GM21515 (cell line): ENCODE results near the gene CD55.

Source experiments
- ATAC-seq: cut with Tn5 transposase; IDR thresholded peaks from one replicate; pipeline ENCODE4 v1.9.1; 2021; ENCODE audit not compliant: unreplicated experiment

Gene CD55, protein sequence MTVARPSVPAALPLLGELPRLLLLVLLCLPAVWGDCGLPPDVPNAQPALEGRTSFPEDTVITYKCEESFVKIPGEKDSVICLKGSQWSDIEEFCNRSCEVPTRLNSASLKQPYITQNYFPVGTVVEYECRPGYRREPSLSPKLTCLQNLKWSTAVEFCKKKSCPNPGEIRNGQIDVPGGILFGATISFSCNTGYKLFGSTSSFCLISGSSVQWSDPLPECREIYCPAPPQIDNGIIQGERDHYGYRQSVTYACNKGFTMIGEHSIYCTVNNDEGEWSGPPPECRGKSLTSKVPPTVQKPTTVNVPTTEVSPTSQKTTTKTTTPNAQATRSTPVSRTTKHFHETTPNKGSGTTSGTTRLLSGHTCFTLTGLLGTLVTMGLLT

DNA sequence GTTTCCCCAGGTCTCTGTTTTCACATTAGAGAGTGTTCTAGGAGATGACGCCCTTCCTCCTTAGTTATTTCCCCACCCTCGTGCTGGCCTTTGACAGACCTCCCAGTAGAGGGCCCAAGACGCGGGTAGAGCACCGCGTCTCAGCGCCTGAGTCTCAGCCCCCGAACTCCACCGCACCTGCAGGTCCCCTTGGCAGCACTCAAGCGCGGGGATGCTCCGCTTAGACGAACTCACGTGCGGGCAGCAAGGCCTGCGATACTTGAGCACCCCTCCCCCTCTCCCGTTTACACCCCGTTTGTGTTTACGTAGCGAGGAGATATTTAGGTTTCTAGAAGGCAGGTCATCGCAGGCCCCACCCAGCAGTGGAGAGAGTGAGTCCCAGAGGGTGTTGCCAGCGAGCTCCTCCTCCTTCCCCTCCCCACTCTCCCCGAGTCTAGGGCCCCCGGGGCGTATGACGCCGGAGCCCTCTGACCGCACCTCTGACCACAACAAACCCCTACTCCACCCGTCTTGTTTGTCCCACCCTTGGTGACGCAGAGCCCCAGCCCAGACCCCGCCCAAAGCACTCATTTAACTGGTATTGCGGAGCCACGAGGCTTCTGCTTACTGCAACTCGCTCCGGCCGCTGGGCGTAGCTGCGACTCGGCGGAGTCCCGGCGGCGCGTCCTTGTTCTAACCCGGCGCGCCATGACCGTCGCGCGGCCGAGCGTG is at the start of gene CD55:
Gene CD55 (plus strand): TSS at position 600 of the 711 bp plus-strand sequence. CDS start 88 bp downstream, at position 688.
- ATAC-seq = peak; percentile 95

DNA sequence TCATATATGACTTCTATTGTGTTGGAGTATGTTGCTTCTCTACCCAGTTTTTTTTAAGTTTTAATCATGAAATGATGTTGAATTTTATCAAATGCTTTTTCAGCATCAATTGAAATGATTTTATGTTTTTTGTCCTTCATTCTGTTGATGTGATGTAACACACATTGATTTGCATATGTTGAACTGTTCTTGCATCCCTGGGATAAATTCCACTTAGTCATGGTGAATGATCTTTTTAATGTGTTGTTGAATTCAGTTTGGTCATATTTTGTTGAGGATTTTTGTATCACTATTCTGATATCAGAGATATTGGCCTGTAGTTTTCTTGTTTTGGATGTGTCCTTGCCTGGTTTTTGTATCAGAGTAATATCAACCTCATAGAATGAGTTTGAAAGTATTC is 46.6 kb upstream of the CD55 start:
- no peak for ATAC-seq

DNA sequence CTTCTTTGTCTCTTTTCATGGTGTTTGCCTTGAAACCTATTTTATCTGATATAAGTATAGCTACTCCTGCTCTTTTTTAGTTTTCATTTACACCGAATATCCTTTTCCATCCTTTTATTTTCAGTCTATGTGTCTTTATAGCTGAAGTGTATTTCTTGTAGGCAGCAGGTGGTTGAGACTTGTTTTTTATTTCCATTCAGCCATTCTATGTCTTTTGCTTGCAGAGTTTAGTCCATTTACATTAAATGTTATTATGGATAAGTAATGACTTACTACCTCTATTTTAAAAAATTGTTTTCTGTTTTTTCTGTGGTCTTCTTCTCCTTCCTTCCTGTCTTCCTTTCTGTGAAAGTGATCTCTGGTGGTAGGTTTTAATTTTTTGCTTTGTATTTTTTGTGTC is 45.0 kb upstream of the CD55 start:
- ATAC-seq = no peak

DNA sequence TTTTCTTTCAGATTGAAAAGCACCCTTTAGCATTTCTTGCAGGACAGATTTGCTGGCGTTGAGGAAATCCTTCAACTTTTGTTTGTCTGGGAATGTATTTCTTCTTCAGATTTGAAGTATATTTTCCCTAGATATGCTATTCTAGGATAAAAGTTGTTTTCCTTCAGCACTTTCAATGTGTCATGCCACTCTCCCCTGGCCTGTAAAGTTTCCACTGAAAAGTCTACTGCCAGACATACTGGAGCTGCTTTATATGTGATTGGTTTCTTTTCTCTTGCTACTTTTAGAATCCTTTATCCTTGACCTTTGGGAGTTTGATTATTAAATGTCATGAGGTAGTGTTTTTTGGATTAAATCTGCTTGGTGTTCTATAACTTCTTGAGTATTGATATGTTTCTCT is 44.2 kb upstream of the CD55 start:
- no peak for ATAC-seq

DNA sequence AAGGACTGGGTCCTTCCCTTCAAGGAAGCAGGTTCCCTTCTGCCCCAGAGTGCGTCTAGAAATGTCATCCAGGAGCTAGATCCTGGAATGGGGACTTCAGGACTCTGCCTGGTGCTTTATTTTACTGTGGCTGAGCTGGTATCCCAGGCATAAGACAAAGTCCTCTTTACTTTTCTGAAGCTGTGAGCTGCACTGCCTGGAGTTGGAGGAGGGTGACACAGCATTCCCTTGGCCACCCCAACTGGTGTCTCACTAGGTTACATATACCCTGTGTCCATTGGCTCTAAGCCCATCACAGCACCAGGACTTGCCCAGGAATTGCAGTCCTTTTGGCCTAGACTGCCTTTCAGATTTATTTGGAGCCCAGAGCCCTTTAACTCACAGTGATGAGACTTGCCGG is 41.8 kb upstream of the CD55 start:
- no peak for ATAC-seq

DNA sequence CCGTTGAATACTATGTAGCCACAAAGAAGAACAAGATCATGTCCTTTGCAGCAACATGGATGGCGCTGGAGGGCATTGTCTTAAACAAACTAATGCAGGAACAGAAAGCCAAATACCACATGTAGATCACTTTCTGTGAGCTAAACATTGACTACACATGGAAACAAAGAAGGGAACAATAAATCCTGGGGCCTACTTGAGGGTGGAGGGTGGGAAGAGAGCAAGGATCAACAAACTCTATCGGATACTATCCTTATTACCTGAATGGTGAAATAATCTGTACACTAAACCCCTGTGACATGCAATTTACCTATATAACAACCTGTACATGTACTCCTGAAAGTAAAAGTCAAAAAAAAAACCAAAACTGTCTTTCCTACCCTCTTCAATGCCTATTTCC is 40.8 kb upstream of the CD55 start:
- no peak for ATAC-seq

DNA sequence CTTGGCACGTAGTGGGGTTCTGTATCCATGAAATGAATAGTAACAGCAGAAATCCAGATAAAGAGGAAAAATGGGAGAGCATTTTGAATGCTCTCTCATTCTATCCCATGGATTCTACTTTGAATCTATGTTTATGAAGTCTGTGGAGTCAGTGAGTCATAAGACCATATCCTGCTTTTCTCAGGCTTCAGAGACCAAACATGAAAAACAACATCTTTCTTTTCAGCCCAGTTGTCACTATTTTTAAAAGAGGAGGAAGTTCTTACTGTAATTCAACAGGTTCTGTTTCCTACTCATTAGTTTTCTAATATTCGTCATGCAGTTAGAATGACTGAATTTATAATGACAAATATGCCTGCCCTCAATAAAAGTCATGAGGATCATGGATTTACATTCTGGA is 39.4 kb upstream of the CD55 start:
- no peak for ATAC-seq

DNA sequence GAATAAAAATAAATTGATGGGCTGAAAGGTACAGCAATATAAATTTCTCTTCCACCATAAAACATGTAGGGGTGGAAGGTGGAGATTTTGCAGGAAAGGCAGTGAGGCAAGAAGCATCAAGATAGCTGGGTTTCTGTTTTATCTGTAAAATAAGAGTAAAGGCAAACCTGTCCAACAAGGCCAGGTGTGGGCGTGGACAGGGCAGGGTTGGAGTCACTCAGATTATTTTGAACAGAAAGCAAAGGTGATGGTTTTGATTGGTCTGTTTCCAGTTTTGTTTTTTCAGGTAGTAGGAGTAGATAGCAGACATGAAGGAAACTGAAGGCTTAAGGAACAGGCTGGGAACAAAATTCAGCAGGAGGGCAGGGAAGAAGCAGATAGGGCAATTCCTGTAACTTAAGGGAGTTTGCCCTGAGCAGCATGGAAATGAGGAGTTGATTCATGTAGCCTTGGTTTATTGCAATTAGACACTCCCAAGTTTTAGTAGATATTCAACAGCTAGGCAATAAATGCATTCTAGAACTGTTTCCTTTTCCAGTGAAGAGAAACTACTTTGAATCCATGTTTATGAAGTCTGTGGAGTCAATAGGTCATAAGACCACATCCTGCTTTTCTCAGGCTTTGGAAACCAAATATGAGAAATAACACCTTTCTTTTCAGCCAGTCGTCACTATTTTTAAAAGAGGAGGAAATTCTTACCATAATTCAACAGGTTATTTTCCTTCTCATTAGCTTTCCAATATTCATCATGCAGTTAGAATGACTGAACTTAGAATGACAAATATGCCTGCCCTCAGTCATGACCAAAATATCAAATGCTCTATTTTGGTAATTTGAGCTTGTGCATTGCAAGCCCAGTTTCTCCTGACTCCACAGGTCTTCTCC is 38.7 kb upstream of the CD55 start:
- ATAC-seq = no peak

DNA sequence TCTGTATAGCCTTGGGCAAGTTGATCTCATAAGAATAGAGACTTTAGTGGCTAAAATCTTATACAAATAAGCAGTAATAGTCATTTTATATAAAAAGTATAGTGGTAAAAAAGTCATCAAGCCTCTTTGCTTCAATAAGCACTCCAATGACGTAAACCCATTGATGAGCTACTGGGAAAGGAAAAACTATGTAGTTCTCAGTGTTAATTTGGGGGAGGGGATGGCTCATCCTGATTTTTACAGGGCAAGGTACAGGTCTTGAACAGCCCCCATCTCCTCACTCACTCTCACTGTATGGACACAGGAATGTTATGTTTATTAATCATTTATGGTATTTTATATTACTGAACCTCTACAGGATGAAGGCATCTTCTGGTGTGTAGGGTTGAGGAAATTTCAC is 38.1 kb upstream of the CD55 start:
- ATAC-seq = no peak

DNA sequence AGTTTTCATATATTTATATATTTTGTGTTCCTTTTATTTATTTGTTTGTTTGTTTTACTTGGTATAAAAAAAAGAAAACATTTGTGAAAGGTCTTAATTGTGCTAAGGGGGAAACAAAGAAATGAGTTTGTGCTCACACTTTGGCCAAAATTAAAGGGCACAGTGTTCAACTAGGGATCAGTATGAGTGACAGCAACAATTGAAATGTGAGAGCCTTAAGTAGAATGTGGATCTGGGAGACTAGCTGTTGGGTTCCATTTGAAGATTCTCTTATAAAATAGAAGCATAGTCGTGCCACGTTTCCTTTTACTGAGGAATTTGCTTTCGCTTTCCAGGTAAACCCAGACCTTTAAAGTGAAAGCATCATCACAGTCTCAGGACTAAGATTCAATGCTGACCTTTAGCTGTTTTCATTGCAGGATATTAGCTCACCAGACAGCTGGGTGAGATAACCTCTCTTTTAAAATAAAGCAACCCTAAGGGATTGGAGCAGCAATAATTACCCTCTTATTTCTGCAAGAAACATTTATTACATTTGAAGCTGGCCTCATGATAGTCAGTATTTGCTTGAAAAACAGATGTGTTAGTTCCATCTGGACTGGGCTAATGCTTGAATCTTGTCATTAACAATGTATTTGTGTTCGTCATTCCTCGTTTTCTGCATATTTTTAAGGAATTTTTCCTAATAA is 37.1 kb upstream of the CD55 start:
- ATAC-seq = no peak

DNA sequence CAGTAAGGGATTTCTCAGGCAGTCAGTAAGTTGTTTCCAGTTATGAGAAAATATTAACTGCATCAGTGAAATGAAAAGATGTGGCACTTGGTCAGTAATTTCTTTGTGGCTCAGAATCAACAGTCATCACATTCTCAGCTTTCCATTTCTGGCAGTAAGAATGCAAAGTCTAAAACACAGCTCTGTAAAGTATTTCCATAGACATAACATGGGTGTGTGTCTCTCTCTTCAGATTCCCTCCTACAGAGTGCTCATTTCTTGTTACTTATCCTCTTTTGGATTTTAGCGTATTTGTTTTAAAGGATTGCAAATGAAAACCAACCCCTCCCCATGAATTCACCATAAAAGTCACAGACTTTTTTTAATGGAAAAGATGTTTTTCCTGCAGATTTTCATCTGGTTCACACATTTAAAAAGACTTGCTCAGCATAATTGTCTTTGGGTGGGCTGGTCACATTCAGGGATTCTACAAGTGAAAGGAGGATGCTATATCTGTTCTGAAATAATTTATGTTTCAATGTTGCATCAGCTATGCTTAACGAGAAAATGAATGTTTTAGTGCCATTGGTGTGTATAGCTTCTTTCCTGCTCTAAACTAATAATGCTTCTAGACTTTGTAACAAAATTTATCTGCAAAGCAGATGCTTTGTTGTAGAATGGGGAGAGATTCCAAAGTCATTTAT is 34.6 kb upstream of the CD55 start:
- ATAC-seq = no peak

DNA sequence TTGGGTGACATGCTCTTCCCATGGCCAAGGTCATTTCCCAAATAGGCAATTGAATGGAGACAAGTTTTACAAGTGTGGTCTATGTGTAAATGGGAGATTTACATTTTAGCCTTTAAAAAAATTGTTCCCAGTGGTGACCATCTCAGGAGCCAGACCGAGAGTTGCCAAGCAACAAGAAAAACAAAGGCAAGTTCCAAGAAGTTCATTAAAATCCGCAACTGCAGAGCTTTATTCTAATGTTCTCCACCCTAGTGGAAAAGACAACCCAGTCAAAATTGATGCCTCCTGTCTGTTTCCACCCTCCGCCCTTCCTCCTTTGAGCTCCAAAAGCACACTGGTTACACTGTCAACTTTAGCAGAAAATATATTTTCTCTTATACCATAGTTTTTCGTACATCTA is 33.2 kb upstream of the CD55 start:
- ATAC-seq = no peak

DNA sequence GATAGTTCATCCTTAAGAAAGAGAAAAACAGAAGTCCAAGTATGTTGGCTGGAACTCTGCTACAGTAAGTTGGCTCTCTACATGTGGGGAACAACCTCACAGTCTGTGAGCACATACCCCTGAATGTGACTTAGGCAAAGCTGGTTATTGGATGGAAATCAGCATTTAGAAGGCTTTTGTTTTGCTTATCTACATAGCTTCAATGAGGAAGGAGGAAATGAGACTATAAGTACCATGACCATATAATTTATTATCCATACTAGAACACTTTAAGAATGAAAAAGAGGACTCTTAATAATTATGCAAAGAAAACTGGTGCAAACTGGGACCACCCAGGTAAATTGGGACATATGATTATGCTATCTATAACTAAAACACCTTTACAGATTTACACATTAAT is 31.7 kb upstream of the CD55 start:
- ATAC-seq = no peak

DNA sequence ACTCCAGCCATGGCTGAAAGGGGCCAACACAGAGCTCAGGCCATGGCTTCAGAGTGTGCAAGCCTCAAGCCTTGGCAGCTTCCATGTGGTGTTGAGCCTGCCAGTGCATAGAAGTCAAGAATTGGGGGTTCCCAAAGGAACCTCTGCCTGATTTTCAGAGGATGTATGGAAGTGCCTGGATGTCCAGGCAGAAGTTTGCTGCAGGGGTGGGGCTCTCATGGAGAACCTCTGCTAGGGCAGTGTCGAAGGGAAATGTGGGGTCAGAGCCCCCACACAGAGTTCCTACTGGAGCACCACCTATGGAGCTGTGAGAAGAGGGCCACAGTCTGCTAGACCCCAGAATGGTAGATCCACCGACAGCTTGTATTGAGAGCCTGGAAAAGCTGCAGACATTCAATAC is 29.8 kb upstream of the CD55 start:
- ATAC-seq = no peak

DNA sequence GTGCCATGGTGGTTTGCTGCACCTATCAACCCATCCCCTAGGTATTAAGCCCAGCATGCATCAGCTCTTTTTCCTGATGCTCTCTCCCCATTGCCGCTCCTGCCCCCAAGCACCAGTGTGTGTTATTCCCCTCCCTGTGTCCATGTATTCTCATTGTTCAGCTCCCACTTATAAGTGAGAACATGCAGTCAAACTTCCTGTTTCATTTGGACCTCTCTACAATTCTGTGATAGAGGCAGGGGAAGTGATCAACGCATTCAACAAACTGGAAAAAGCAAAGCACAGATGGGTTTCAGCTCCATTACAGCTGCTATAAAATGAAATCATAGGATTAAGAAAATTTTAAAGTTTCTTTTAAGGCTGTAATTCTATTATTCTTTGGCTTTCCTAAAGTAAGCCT is 23.3 kb upstream of the CD55 start:
- no peak for ATAC-seq

DNA sequence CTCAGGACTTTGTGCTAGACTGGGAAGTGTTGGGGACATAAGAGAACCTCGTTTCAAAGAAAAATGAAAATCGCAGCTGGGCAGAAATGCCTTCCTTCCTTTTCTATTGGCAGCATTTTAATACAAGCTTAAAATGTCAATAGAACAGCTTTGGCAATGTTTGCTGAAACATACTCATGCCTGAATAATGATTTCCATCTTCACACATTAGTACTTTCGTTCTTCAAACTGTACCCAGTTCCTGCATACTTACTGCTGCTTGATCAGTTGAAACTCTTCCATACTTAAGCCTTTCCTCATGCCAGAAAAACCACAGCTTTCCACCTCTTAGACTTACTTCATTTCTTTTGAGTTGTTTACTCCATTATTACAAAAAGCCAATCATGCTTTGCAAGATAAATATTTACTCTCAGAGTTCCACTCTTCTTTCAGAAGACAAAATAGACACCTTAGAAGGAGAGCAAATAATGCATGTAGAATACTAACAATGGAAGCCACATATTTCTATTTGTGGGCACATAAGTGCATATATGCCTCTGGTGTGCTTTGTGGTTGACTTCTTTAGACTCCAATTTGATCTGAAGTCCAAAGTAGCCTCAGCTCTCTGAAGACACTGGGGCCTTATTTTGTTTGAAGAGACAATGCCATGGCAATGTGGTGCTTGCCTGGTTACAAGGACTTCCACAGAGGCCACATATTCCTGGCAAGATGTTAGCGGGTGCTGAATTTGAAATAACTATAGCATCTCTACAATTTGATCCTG is 22.7 kb upstream of the CD55 start:
- no peak for ATAC-seq

DNA sequence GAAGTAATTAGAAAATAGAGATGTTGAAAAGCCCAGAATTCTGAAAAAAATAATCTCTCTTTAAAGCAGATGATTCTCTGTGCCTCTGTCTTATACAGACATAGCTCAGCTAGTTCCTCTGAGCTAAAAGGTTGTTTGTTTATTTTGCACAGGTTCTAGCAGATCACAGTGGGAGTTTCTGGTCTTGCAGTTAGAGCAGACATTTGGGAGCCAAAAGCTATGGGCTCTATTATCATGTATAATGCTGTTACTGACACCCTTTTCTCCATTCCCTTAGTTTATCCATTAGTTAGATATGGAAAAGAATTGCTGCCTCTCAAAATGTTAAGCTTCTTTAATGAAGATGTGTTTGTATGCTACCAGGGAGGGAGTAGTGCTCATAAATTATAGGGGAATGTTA is 20.5 kb upstream of the CD55 start:
- ATAC-seq = no peak

DNA sequence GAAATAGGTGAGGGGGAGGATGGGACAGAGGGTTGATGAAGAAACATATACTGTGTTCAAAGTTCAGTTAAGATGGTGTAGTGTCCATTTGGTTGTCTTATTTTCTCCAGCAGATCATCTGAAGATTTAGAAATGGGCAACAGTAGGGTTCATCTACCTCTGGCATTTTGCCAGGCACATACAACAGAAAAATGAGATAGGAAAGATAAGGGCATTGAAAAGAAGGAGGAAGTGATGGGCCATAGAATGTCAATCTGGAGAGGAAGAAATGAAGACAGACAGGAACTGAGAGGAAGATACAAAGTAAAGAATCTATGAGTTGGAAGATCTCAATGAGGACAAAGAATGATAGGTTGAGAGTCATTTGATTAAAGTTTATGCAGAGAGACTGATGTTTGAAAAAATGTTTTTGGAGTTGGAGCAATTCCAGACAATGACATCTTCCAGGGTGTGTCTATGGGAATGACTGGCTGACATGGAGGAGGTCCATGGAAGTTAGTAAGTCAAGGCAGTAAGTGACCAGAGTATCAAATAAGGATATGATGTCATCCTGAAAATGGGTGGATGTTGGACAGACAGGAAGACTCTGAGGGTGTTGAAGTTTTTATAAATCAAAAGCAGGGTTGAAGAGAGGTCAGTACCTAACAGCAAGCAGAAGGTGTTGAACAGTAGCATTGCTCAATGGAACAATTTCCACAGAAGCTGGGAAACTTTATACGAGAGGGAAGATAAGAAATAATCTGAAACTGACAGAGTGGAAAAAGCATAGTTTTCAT is 18.7 kb upstream of the CD55 start:
- no peak for ATAC-seq
